ENCODE results near the gene IQGAP3.
"Not testable (repeated sequence)": the region's sequence is repeated elsewhere in the genome, so short reads cannot be mapped to it uniquely, and the experiment has no call there.

Gene IQGAP3

GRCh38 chr1:156592910-156593660 is 20.7 kb upstream of the IQGAP3 start:
- DNase-seq (ENCODE audit: low read depth, low spot score), result no peak

- DNase-seq (ENCODE audit: low read depth, low spot score), result no peak
These were observed 20.0 kb upstream of the IQGAP3 start for GRCh38 chr1:156592158-156592909.

GRCh38 chr1:156591432-156592157 is 19.2 kb upstream of the IQGAP3 start, which contains the start of gene NAXE:
TSS of gene NAXE (plus strand) at chr1:156591776. CDS start at chr1:156591805, 29 bp downstream.
- DNase-seq (ENCODE audit: low read depth, low spot score), result no peak

GRCh38 chr1:156591181-156591431 is 18.7 kb upstream of the IQGAP3 start:
- no peak for DNase-seq (ENCODE audit: low read depth, low spot score)

GRCh38 chr1:156590326-156591180 is 18.2 kb upstream of the IQGAP3 start:
- DNase-seq (ENCODE audit: low read depth, low spot score), result no peak

- no peak for DNase-seq (ENCODE audit: low read depth, low spot score)
These were observed 17.2 kb upstream of the IQGAP3 start for GRCh38 chr1:156589546-156589945.

GRCh38 chr1:156587927-156588326 is 15.6 kb upstream of the IQGAP3 start:
- not testable (repeated sequence) for DNase-seq (ENCODE audit: low read depth, low spot score)

GRCh38 chr1:156586892-156587477 is 14.6 kb upstream of the IQGAP3 start:
- no peak for DNase-seq (ENCODE audit: low read depth, low spot score)

- DNase-seq (ENCODE audit: low read depth, low spot score), result no peak
These were observed 14.0 kb upstream of the IQGAP3 start for GRCh38 chr1:156586323-156586722.

GRCh38 chr1:156584813-156585212 is 12.4 kb upstream of the IQGAP3 start:
- DNase-seq (ENCODE audit: low read depth, low spot score), result no peak

- DNase-seq (ENCODE audit: low read depth, low spot score), result peak; percentile 27
These were observed 11.7 kb upstream of the IQGAP3 start for GRCh38 chr1:156583821-156584622.

GRCh38 chr1:156582388-156583017 is 10.1 kb upstream of the IQGAP3 start:
- DNase-seq (ENCODE audit: low read depth, low spot score), result no peak

GRCh38 chr1:156581661-156582387 is 9.5 kb upstream of the IQGAP3 start:
- DNase-seq (ENCODE audit: low read depth, low spot score), result no peak

GRCh38 chr1:156579472-156579871 is 7.1 kb upstream of the IQGAP3 start, which contains the start of gene TTC24:
TSS of gene TTC24 (plus strand) at chr1:156579723. CDS start at chr1:156581365, 1,642 bp downstream.
- no peak for DNase-seq (ENCODE audit: low read depth, low spot score)

GRCh38 chr1:156578055-156578454 is 5.7 kb upstream of the IQGAP3 start:
- DNase-seq (ENCODE audit: low read depth, low spot score), result no peak

GRCh38 chr1:156577550-156577949 is 5.2 kb upstream of the IQGAP3 start:
- no peak for DNase-seq (ENCODE audit: low read depth, low spot score)

GRCh38 chr1:156574039-156574633 is 1.8 kb upstream of the IQGAP3 start:
- DNase-seq (ENCODE audit: low read depth, low spot score), result no peak

- no peak for DNase-seq (ENCODE audit: low read depth, low spot score)
These were observed 276 bp upstream of the IQGAP3 start for GRCh38 chr1:156572663-156573018.
